OCI-LY7 (cell line): ENCODE data around the gene METTL27.

Experiments
- EZH2phosphoT487 ChIP-seq: fragments of 200-600 bp; sonication (generic); IDR thresholded peaks from 2 replicates; pipeline ENCODE4 v1.6.1; 2018; ENCODE audit warnings: low read depth, borderline replicate concordance, mild to moderate bottlenecking, mixed run types, antibody characterized with exemption, low read length, moderate library complexity, mixed read lengths
- TF ChIP-seq, protein P1 (sequence below): fragments of 200-600 bp; sonication (generic); conservative IDR thresholded peaks from 2 replicates; pipeline ENCODE4 v1.5.1; 2014; ENCODE audit warnings: mild to moderate bottlenecking, antibody characterized with exemption, low read length, moderate library complexity, mixed read lengths

DNA sequence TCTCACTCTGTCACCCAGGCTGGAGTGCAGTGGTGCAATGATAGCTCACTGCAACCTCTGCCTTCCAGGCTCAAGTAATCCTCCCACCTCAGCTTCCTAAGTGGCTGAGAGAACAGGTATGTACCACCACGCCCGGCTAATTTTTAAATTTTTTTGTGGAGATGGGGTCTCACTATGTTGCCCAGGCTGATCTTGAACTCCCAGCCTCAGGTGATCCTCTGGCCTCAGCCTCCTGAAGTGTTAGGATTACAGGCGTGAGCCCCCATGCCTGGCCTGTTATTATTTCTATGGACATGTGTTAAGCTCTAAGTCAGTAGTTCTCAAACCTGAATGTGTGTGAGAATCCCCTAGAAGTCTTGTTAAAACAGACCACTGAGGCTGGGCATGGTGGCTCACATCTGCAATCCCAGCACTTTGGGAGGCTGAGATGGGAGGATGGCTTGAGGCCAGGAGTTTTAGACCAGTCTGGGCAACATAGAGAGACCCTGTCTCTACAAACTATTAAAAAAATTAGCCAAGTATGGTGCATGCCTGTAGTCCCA, 43.2 kb upstream of the METTL27 start:
- TF ChIP-seq, protein P1, sequence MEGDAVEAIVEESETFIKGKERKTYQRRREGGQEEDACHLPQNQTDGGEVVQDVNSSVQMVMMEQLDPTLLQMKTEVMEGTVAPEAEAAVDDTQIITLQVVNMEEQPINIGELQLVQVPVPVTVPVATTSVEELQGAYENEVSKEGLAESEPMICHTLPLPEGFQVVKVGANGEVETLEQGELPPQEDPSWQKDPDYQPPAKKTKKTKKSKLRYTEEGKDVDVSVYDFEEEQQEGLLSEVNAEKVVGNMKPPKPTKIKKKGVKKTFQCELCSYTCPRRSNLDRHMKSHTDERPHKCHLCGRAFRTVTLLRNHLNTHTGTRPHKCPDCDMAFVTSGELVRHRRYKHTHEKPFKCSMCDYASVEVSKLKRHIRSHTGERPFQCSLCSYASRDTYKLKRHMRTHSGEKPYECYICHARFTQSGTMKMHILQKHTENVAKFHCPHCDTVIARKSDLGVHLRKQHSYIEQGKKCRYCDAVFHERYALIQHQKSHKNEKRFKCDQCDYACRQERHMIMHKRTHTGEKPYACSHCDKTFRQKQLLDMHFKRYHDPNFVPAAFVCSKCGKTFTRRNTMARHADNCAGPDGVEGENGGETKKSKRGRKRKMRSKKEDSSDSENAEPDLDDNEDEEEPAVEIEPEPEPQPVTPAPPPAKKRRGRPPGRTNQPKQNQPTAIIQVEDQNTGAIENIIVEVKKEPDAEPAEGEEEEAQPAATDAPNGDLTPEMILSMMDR = no peak
- no peak for TF ChIP-seq EZH2phosphoT487
